Medulla oblongata (tissue), 1 donor: ENCODE measurements around the gene OCRL.
A peak's percentile ranks its signal among the peaks of the same experiment; 100 is the strongest.
"Not testable (repeated sequence)": the region's sequence is repeated elsewhere in the genome, so short reads cannot be mapped to it uniquely, and the experiment has no call there.

Experiments used
- DNase-seq: peaks from one replicate; pipeline ENCODE4 v3.0.0-alpha.2; 2015; ENCODE audit errors: extremely low spot score

Gene OCRL

DNA sequence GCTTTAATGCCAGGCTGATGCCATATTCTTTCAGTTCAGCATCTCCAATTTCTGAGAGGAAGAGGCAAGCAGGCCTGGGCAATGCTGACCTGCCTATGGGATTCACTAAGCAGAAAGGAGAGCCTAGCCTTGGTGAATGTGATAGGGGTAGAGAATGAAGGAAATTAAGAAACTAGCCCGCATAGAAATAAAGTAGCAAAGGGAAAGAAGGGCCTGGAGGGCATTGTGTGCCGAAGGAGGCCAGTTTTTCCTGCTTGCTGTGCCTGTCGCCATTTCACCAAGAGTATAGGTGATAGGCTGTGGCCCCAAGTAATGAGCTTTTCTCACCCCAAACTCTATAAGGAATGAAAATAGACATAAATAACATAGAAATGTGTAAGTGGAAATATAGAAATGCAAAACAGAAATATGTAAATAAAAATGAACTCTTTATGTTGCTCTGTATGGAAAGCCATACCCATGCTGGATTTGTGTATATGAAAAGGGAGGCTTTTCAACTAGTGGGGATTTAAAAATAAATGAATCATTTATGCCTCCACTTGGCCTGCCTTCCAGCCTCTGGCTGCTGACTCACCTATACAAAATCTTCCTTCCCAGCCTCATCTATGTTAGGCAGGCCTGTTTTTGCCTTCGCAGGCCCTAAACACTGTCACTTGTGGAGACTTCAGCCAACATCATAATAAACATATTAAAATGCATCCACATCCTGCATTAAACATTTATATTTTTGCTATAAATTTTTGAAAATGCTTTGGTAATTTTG, 5.1 kb upstream of the OCRL start:
- no peak for DNase-seq

GRCh38 chrX:129540722-129541184, 694 bp downstream of the OCRL start:
- DNase-seq, result peak; percentile 9

- no peak for DNase-seq
Measured at GRCh38 chrX:129544780-129545179, 4.7 kb downstream of the OCRL start.

GRCh38 chrX:129545408-129545807, 5.3 kb downstream of the OCRL start:
- DNase-seq, result no peak

- no peak for DNase-seq
Measured at GRCh38 chrX:129549124-129549523, 9.1 kb downstream of the OCRL start.

- no peak for DNase-seq
Measured at GRCh38 chrX:129553619-129554288, 13.7 kb downstream of the OCRL start.

DNA sequence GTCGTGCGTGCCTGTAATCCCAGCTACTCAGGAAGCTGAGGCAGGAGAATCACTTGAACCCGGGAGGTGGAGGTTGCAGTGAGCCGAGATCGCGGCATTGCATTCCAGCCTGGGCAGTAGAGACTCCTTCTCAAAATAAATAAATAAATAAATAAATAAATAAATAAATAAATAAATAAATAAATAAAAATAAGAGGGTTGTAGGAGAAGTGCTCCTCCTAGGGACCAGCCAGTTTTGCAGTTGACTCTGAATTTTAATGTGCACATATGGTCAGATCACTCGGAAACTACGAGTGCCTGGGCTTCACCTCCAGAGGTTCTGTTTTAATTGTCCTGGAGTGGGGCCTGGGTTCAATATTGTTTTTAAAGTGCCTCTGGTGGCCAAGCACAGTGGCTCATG, 14.8 kb downstream of the OCRL start:
- not testable (repeated sequence) for DNase-seq

DNA sequence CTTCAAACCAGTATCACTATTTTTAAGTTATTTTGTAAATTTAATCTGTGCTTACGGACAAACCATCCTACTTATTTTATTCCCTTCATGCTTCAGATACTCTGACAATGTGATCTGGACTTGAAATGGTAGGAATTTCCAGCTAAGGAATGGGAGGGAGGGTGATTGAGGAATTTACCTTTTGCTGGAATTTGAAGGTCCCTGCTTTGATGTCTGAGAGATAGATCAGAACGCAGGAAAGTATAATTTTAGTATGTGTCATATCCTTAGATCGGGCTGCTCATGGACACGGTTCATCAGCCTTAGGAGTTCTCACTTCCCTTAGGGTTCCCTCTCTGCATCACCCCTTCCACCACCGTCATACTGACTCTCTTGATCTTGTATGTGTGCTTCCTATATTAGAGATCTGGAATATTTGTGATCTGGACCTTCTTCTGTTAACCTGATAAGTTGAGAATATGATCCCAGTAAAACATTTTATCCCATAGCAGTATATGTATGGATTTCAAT, 16.8 kb downstream of the OCRL start:
- no peak for DNase-seq

DNA sequence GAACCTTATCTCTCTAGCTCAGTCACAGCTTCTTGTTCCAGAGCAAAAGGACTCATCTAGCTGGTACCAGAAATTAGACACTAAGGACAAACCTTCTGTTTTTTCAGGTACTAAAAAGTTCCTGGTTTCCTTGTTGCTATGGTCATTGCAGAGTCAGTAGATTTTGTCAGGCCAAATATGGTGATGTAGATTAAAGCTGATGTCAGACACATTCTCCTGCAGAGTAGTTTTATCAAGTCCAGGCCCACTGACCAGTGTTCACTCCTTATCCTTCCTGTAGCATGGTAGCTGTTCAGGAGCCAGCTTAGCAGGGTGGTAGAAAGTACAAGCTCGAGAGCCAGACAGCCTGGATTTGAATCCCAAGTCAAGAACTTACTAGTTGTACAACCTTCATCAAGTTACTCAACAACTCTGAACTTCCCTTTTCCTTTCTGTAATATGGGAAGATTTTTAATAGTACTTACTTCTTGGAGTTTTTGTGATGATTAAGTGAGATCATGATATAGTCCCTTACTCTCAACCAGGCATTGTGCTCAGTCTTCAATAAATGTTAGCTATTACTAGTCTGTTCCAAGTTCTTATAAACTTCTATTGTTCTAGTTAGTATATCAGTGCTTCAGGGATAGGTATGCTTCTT, 17.9 kb downstream of the OCRL start:
- no peak for DNase-seq

- DNase-seq, result no peak
Measured at GRCh38 chrX:129559783-129560182, 19.7 kb downstream of the OCRL start.

GRCh38 chrX:129561453-129561852, 21.4 kb downstream of the OCRL start:
- DNase-seq, result no peak

DNA sequence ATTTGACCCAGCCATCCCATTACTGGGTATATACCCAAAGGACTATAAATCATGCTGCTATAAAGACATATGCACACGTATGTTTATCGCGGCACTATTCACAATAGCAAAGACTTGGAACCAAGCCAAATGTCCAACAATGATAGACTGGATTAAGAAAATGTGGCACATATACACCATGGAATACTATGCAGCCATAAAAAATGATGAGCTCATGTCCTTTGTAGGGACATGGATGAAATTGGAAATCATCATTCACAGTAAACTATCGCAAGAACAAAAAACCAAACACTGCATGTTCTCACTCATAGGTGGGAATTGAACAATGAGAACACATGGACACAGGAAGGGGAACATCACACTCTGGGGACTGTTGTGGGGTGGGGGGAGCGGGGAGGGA, 24.3 kb downstream of the OCRL start:
- DNase-seq, result not testable (repeated sequence)

DNA sequence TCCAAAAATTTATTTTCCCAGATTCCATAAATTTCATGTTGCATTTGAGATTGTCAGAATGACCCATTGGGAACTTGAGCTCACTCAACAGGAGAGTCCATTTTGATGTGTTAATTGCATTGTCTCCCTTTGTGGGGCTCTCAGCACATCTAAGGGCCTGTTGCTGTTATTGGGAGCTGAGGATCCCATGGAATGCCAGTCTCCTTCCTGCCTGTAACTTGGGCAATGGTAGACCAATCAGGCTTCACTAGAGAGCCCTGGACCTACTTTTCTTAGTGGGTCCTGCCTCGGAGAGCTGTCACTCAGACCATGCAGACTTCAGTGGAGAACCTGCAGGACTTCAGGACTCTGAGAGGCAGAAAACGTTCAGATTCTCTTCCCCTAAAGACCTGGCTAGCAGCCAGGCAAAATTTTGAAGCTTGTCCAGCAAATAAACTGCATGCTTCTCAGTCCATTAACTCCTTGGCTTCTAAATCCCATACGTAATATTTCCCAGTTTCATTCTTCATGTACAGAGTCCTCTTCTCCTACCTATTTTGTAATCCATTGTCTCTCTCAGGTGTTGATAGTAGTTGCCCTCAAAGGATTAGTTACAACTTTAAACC, 25.1 kb downstream of the OCRL start:
- DNase-seq, result peak; percentile 14

GRCh38 chrX:129566073-129566472, 26.0 kb downstream of the OCRL start:
- no peak for DNase-seq

GRCh38 chrX:129568349-129568748, 28.3 kb downstream of the OCRL start:
- DNase-seq, result no peak

DNA sequence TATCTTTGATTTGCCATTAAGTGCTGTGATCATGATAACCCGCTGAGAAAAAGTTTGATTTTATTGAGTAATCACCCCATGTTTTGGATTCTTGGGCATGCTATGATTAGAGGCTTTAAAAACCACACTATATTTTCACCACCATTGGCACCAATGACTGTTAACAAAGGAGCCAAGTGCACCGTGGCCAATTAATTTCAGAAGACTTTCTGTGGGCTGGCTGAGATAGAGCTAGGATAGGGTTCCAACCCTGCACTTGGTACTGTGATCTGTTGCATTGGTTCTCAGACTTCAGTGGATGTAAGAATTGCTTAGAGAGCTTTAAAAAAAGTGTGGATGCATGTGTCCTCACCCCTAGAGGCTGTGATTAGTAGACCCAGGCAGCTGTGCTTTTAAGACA, 32.4 kb downstream of the OCRL start:
- DNase-seq, result no peak

DNA sequence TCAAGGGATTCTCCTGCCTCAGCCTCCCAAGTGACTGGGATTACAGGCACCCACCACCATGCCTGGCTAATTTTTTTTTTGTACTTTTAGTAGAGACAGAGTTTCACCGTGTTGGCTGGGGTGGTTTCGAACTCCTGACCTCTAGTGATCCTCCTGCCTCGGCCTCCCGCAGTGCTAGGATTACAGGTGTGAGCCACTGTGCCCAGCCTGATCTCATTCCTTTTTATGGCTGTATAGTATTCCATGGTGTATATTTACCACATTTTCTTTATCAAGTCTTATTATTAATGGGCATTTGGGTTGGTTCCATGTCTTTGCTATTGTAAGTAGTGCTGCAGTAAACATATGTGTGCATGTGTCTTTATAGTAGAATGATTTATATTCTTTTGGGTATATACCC, 33.6 kb downstream of the OCRL start:
- DNase-seq, result not testable (repeated sequence)

GRCh38 chrX:129574214-129574613, 34.2 kb downstream of the OCRL start:
- no peak for DNase-seq

DNA sequence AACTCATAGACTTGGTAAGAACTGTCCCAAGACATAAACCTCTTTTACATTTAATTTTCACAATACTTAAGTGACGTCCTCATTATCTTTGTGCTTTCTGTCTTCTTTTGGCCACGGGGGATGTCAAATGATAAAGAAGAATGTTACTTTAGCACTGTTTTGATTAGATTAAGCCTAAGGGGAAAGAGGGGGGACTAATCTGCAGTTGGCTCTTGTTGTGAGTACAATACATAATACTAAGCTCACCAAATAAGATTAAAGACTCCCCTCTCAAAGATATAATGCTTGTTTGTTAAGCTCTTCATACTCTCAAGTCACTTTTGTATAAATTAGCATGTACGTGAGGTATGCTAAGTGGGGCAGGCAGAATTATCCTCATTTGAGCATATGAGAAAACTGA, 36.5 kb downstream of the OCRL start:
- DNase-seq, result no peak

DNA sequence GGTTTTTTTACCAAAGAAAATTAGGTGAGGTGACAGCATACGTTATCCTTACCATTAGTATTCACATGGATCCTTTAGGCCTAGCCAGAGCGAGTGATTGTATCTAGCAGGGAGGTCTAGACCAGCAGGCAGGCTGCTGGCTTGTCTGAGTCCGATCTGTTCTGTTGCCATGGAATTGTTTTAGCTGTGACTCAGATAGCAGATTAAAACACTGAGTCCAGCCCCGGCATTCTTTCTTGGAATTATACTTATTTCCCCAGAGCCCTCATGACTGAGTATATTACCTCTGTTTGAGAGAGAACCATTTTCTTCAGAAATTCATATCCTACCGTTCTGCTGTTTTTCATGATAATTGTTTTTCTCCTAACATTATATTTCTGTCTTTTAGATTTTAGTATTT, 37.4 kb downstream of the OCRL start:
- no peak for DNase-seq

GRCh38 chrX:129577877-129578276, 37.8 kb downstream of the OCRL start:
- DNase-seq, result no peak

DNA sequence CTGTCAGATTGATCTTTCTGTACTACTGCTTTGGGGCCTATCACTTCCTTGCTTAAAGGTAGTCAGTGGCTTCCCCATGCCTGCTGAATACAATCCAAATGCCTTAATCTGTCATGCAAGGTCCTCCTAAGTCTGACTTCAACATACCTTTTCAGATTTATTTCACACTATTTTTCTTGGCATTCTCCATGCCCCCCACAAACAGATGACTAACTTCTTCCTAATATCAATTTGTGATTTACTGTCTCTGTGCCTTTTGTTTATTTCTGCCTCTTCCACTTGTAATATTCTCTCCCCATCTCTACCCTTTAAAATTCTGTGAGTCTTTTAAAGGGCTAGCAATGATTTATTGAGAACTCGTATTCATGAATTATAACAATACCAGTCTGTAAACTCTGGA, 41.8 kb downstream of the OCRL start:
- no peak for DNase-seq
